ENCODE results near the gene UBR4.

GRCh38 chr1:19187852-19188251 is 22.2 kb downstream of the UBR4 start:
- TF ChIP-seq CTCF (IDR thresholded peaks at IDR 0.05) (no peak), POLR2AphosphoS5 (IDR thresholded peaks at IDR 0.05) (no peak)
